C4-2B (cell line): ENCODE data around the gene VPS54.

Source experiments
- H3K27ac ChIP-seq: fragments of 450-650 bp; 2 replicates; pipeline ENCODE4 v1.5.1; 2017
- CTCF ChIP-seq: fragments of 450-650 bp; conservative IDR thresholded peaks from 2 replicates; pipeline ENCODE4 v1.5.1; 2017; ENCODE audit warnings: mild to moderate bottlenecking
- ZFX ChIP-seq: fragments of 450-650 bp; IDR thresholded peaks from 2 replicates; pipeline ENCODE4 v1.6.1; 2017

The VPS54 gene

GRCh38 chr2:63888053-63888452 is 131.2 kb downstream of the VPS54 start:
- no peak for TF ChIP-seq CTCF
- TF ChIP-seq ZFX, result no peak

GRCh38 chr2:63886445-63886844 is 132.8 kb downstream of the VPS54 start:
- H3K27ac ChIP-seq, result no peak overlapping the region
- no peak for TF ChIP-seq CTCF
- no peak for TF ChIP-seq ZFX

More at GRCh38 chr2:63888053-63888452, 131.2 kb downstream of the VPS54 start:
- no peak overlapping the region for H3K27ac ChIP-seq

GRCh38 chr2:63882395-63883105 is 136.7 kb downstream of the VPS54 start:
- no peak overlapping the region for H3K27ac ChIP-seq
- no peak for TF ChIP-seq CTCF
- TF ChIP-seq ZFX, result no peak

GRCh38 chr2:63881205-63881604 is 138.0 kb downstream of the VPS54 start:
- no peak overlapping the region for H3K27ac ChIP-seq
- no peak for TF ChIP-seq CTCF
- TF ChIP-seq ZFX, result no peak

- H3K27ac ChIP-seq, result no peak overlapping the region
- TF ChIP-seq CTCF (no peak), ZFX (no peak)
These were observed 138.6 kb downstream of the VPS54 start for GRCh38 chr2:63880625-63881024.

- H3K27ac ChIP-seq, result no peak overlapping the region
- TF ChIP-seq ZFX, result no peak
- no peak for TF ChIP-seq CTCF
These were observed 139.3 kb downstream of the VPS54 start for GRCh38 chr2:63879876-63880433.

GRCh38 chr2:63878486-63878885 is 140.7 kb downstream of the VPS54 start:
- TF ChIP-seq ZFX (no peak), CTCF (no peak)
- H3K27ac ChIP-seq, result no peak overlapping the region
